ENCODE data around the gene SPECC1L. TPM values are rescaled to one million over a fixed set of nuclear protein-coding genes. Genes with fewer than 3 reads are reported as not detected.

SPECC1L gene
- total RNA-seq, 2 donors from 2014 or later: 33.6 to 39.1 TPM

DNA sequence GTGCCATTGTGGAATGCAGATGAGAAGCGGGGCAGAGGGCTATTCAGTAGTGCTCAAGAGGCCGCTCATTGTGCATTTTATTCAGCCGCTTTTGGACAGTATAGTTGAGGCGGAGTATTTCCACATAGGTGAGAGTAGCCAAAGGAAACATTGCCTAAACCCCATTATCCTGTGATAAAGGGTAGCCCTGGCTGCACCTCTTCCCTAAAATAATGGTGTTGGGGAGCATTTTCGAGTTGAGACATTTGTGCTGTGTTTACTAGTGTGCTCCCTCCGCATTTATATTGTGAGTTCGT, 68.8 kb downstream of the SPECC1L start:
- Histone ChIP-seq H3K4me1 (peaks cover 0 to 17% of the 10 kb centered on the region in 2 donors), H3K4me3 (no peak overlapping the region), H3K27ac (peak overlapping the region in 1 of 2 donors; percentile 53), H3K27me3 (no peaks in the 10 kb centered on the region), H3K9me3 (no peaks in the 10 kb centered on the region), H3K36me3 (peaks cover 57% of the 10 kb centered on the region)
- DNase-seq (ENCODE audit: low spot score): no peak
- TF ChIP-seq, protein P1, sequence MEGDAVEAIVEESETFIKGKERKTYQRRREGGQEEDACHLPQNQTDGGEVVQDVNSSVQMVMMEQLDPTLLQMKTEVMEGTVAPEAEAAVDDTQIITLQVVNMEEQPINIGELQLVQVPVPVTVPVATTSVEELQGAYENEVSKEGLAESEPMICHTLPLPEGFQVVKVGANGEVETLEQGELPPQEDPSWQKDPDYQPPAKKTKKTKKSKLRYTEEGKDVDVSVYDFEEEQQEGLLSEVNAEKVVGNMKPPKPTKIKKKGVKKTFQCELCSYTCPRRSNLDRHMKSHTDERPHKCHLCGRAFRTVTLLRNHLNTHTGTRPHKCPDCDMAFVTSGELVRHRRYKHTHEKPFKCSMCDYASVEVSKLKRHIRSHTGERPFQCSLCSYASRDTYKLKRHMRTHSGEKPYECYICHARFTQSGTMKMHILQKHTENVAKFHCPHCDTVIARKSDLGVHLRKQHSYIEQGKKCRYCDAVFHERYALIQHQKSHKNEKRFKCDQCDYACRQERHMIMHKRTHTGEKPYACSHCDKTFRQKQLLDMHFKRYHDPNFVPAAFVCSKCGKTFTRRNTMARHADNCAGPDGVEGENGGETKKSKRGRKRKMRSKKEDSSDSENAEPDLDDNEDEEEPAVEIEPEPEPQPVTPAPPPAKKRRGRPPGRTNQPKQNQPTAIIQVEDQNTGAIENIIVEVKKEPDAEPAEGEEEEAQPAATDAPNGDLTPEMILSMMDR (IDR thresholded peaks at IDR 0.05): no peak

DNA sequence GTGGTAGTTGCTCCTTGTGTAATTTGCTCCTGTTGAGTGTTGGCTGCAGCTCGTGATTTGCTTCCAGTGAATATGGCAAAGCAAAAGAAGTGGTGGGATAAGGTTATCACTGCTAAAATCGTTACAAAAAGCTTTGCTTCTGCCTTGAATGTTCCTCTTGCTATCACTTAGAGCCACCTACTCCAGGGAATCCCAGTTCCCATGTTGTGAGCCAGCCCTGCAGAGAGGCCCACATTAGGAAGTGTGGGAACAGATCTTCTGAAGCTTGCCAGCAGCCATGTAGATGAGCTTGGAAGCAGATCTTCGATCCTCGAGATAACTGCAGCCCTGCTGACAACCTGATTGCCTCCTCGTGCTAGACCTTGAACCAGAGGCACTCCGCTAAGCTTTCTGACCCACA, 71.0 kb downstream of the SPECC1L start:
- H3K27me3 ChIP-seq: no peaks in the 10 kb centered on the region
- no peaks in the 10 kb centered on the region for H3K9me3 ChIP-seq
- no peak overlapping the region for H3K4me3 ChIP-seq
- H3K4me1 ChIP-seq: peaks cover 0 to 17% of the 10 kb centered on the region in 2 donors
- H3K36me3 ChIP-seq: peaks cover 40% of the 10 kb centered on the region
- DNase-seq (ENCODE audit: low spot score): no peak
- H3K27ac ChIP-seq: no peak overlapping the region
- TF ChIP-seq, protein P1 (IDR thresholded peaks at IDR 0.05): no peak

DNA sequence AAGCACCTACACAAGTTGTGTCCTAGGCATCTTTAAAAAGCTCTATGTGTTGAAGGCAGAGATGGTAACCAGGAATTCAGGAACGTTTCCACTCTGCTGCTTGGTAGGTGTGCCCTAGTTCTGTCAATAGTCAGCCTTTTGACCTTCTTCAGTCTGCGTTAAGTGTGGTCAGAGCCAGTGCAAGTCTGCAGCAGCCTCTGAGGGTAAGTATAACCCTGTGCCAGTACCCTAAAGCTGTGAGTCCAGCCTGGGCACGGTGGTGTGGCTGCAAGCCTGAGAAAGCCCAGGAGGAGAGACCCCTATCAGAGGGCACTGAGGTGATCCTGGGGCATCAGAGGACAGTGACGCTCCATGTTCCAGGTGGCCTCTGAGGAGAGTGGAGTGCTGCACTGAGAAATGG, 80.0 kb downstream of the SPECC1L start:
- H3K27me3 ChIP-seq: no peaks in the 10 kb centered on the region
- no peak overlapping the region for H3K4me3 ChIP-seq
- peaks cover 0 to 19% of the 10 kb centered on the region in 2 donors for H3K4me1 ChIP-seq
- peaks cover 50% of the 10 kb centered on the region for H3K36me3 ChIP-seq
- no peak for DNase-seq (ENCODE audit: low spot score)
- peaks cover 0 to 4% of the 10 kb centered on the region in 2 donors for H3K9me3 ChIP-seq
- TF ChIP-seq, protein P1 (IDR thresholded peaks at IDR 0.05): no peak
- no peak overlapping the region for H3K27ac ChIP-seq

DNA sequence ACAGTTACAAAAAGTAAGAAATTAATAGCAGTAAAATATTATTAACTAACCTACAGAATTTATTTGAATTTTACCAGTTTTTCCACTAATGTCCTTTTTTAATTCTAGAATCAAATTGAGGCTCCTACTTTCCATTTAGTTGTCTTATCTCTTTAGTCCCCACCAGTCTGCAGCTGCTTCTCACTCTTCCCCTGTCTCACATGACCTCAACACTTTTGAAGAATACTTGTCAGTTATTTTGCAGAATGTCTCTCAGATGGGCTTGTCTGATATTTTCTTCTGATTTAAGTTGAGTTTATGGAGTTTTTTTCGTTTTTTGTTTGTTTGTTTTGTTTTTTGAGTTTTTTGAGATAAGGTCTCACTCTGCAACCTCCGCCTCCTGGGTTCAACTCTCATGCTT, 82.5 kb downstream of the SPECC1L start:
- Histone ChIP-seq H3K27ac (no peak overlapping the region), H3K4me1 (peaks cover 0 to 19% of the 10 kb centered on the region in 2 donors), H3K9me3 (peaks cover 0 to 4% of the 10 kb centered on the region in 2 donors), H3K4me3 (no peak overlapping the region), H3K36me3 (peaks cover 42% of the 10 kb centered on the region), H3K27me3 (no peaks in the 10 kb centered on the region)
- DNase-seq (ENCODE audit: low spot score): no peak
- TF ChIP-seq, protein P1 (IDR thresholded peaks at IDR 0.05): no peak

DNA sequence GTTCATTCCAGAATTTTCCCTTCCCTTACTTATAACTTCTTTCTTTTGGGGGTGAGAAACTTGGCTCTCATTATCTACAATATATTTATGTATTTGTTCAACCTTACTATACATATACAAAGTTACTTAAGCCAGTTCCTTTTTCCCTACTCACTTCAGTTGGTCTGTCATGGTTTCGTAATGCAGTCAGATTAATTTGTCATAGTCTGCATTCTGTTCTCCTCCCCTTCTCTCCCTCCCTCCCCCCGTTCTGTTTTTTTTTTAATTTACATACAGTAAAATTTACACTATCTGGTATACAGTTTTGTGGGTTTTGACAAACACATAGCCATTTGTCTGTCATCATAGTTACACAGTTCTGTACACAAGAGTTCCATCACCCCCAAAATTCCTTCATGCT, 84.9 kb downstream of the SPECC1L start:
- Histone ChIP-seq H3K27ac (no peak overlapping the region), H3K36me3 (peaks cover 28% of the 10 kb centered on the region), H3K4me3 (no peak overlapping the region), H3K9me3 (peaks cover 0 to 4% of the 10 kb centered on the region in 2 donors), H3K27me3 (no peaks in the 10 kb centered on the region), H3K4me1 (peaks cover 0 to 21% of the 10 kb centered on the region in 2 donors)
- TF ChIP-seq, protein P1 (IDR thresholded peaks at IDR 0.05): no peak
- DNase-seq (ENCODE audit: low spot score): no peak

DNA sequence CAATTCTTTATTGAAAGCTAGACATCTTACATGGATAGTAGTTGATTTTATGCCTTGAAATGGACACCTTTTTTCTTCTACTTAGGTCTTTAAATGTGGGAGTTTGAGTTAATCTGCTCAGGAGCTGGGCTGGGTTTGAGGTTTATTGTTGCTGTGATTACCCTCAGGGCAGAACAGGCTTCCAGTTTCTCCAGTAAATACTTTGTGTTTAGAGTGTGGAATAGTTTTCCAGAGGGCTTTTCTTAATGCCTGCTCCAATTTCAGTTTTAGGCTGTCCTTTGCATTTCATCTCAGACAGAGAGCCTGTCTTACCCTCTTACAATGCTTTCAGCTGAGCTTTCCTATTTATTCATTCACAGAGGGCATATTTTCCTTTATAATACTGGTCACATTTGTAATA, 86.9 kb downstream of the SPECC1L start:
- Histone ChIP-seq H3K36me3 (peaks cover 25% of the 10 kb centered on the region), H3K27ac (no peak overlapping the region), H3K4me3 (no peak overlapping the region), H3K9me3 (peaks cover 0 to 4% of the 10 kb centered on the region in 2 donors), H3K4me1 (peaks cover 0 to 20% of the 10 kb centered on the region in 2 donors), H3K27me3 (no peaks in the 10 kb centered on the region)
- TF ChIP-seq, protein P1 (IDR thresholded peaks at IDR 0.05): no peak
- no peak for DNase-seq (ENCODE audit: low spot score)

Measured in right atrium auricular region (tissue), 2 donors.